ENCODE data around the gene UTY.

- TF ChIP-seq POLR2AphosphoS5 (IDR thresholded peaks at IDR 0.05; ENCODE audit: low read depth, low read length) (no peak), TAF1 (IDR thresholded peaks at IDR 0.05; ENCODE audit: borderline replicate concordance, insufficient read depth, low read length) (no peak), SIN3A (IDR thresholded peaks at IDR 0.05; ENCODE audit: borderline replicate concordance, insufficient read depth, low read length) (no peak), FOXP2 (optimal IDR thresholded peaks at IDR 0.05; ENCODE audit: borderline replicate concordance, extremely low read depth, extremely low read length, insufficient read depth) (no peak)
- TF ChIP-seq, protein P1, sequence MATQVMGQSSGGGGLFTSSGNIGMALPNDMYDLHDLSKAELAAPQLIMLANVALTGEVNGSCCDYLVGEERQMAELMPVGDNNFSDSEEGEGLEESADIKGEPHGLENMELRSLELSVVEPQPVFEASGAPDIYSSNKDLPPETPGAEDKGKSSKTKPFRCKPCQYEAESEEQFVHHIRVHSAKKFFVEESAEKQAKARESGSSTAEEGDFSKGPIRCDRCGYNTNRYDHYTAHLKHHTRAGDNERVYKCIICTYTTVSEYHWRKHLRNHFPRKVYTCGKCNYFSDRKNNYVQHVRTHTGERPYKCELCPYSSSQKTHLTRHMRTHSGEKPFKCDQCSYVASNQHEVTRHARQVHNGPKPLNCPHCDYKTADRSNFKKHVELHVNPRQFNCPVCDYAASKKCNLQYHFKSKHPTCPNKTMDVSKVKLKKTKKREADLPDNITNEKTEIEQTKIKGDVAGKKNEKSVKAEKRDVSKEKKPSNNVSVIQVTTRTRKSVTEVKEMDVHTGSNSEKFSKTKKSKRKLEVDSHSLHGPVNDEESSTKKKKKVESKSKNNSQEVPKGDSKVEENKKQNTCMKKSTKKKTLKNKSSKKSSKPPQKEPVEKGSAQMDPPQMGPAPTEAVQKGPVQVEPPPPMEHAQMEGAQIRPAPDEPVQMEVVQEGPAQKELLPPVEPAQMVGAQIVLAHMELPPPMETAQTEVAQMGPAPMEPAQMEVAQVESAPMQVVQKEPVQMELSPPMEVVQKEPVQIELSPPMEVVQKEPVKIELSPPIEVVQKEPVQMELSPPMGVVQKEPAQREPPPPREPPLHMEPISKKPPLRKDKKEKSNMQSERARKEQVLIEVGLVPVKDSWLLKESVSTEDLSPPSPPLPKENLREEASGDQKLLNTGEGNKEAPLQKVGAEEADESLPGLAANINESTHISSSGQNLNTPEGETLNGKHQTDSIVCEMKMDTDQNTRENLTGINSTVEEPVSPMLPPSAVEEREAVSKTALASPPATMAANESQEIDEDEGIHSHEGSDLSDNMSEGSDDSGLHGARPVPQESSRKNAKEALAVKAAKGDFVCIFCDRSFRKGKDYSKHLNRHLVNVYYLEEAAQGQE (IDR thresholded peaks at IDR 0.05; ENCODE audit: insufficient read depth in 1 of 2, low read depth in 2 of 2, low read length in 2 of 2), result no peak
These were observed 13.9 kb upstream of the UTY start for GRCh38 chrY:13493737-13494136.

Measured in PFSK-1 (cell line).